Measurements from ENCODE around the gene VWA5B2.

GRCh38 chr3:184188080-184188479 lies 41.3 kb upstream of the VWA5B2 start:
- TF ChIP-seq CTCF (IDR thresholded peaks at IDR 0.05), result no peak
- TF ChIP-seq POLR2A (IDR thresholded peaks at IDR 0.05), result no peak

All from tibial nerve (tissue), 3 donors.